HFF-Myc (cell line): Measurements from ENCODE around the gene COPS7A.

Experiments
- DNase-seq: peaks from one replicate; pipeline ENCODE4 v3.0.0-alpha.2; 2011; ENCODE audit warnings: low read depth; ENCODE audit errors: extremely low read depth
- H3K4me3 ChIP-seq: replicated peaks from 2 replicates; pipeline ENCODE4 v1.5.1; 2011; ENCODE audit warnings: low read depth, mild to moderate bottlenecking, control low read depth, low read length
- CTCF ChIP-seq: IDR thresholded peaks from 2 replicates; pipeline ENCODE4 v1.5.1; 2012; ENCODE audit warnings: mild to moderate bottlenecking, low read depth, low read length, control low read depth; ENCODE audit errors: missing control alignments

Gene COPS7A

GRCh38 chr12:6752921-6753771, 29.3 kb downstream of the COPS7A start, which contains the start of gene MLF2:
TSS of gene MLF2 (minus strand) at chr12:6753141. CDS start at chr12:6752334, 807 bp downstream.
- peak; percentile 96 for TF ChIP-seq CTCF

GRCh38 chr12:6753772-6754356, 30.0 kb downstream of the COPS7A start:
- peak overlapping the region; percentile 91 for H3K4me3 ChIP-seq
- no peak for DNase-seq
- TF ChIP-seq CTCF: no peak

More at GRCh38 chr12:6752921-6753771, 29.3 kb downstream of the COPS7A start, which contains the start of gene MLF2:
- H3K4me3 ChIP-seq: peak within 1 kb of the TSS; percentile 91
- peak; percentile 98 for DNase-seq

DNA sequence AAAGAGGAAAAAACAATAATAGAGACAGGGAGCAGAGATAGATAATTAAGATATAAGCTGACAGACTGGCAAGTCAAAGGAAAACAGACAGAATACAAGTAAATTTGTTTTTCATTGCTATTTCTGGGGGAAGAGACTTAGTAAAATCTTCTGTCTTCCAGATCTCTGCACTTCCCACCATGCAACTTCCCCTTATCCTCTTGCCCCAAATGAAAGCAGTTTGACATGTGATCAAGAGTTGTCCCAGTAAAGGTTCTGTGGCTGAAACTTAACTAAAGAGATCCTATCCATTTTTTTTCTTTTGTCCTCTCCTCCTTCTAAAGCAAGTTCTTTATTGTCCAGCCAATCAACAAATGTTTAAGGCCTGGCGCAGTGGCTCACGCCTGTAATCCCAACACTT, 30.6 kb downstream of the COPS7A start:
- TF ChIP-seq CTCF: no peak
- no peak for DNase-seq
- no peak overlapping the region for H3K4me3 ChIP-seq

- no peak for DNase-seq
- TF ChIP-seq CTCF: no peak
- no peak overlapping the region for H3K4me3 ChIP-seq
Measured at GRCh38 chr12:6757028-6757690, 33.3 kb downstream of the COPS7A start.

DNA sequence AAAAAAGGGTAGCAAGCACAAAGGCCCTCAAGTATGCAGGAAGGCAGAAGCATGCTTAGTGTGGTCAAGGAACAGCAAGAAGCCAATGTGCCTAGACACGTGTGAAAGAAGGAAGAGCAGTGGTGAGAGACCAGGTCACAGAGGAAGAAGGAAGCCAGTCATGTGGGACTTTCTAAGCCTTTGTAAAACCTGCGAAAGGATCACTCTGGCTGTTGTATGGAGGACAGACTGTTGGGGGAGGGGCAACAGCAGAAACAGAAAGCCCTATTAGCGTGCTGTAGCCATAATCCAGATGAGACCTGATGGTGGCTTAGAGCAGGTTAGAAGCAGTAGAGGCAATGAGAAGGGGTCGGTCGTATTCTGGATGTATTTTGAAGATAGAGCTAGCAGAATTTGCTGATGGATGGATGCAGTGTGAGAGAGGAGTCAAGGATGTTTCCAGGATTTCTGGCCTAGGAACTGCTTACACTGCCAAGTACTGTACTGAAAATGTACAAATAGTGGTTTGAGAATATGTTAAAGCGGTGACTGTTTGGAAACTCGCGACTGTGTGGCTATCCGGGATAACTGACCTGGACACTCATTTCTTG, 34.8 kb downstream of the COPS7A start:
- TF ChIP-seq CTCF: no peak
- no peak for DNase-seq
- no peak overlapping the region for H3K4me3 ChIP-seq

DNA sequence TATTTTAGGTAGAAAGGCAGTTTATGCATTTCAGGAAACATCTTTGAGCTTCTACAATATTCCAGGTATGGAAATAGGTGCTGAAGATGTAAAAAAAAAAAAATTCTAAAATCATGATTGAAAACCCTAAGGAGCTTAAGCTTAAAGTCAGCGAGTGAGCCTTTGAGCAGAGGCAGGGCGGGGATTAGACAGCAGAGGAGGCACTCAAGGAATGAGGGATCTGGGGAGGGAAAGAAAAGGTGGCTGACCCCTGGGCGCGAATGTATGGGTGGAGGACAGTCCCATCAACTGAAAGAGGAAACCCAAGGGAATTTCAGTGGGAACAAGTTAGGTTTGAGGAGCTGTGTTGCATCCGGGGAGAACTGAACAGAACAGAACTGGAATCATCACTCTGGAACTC, 35.9 kb downstream of the COPS7A start:
- TF ChIP-seq CTCF: no peak
- no peak overlapping the region for H3K4me3 ChIP-seq
- no peak for DNase-seq
